HG03571 (cell line): ENCODE data around the gene SCAF1.

ENCODE experiments used
- ATAC-seq: cut with Tn5 transposase; IDR thresholded peaks from one replicate; pipeline ENCODE4 v1.9.1; 2021; ENCODE audit not compliant: unreplicated experiment

SCAF1 gene

GRCh38 chr19:49684251-49684982 is 42.4 kb downstream of the SCAF1 start:
- ATAC-seq = no peak

DNA sequence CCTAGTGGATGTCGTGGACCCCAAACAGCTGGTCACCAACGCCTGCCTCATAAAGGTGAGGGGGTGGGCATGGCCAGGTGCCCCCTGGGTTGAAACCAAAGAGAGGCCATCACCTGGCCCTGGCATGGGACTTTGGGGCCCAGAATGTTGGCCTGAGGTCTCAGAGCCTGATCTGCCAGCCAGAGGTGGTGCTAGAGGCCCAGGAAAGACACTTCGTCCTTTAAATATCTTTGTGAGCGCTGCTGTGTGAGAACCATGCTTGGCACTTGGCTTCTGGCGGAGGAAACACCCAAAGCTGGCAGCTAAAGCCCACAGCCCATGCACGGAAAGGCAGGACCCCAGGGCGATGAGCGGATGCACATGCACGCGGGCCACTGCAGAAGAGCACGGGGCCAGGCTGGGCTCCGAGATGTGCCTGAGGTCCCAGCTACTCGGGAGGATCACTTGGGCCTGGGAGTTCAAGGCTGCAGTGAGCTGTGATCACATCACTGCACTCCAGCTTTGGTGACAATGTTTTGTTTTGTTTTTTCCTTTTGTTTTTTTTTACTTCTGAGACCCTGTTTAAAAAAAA is 43.1 kb downstream of the SCAF1 start:
- no peak for ATAC-seq

DNA sequence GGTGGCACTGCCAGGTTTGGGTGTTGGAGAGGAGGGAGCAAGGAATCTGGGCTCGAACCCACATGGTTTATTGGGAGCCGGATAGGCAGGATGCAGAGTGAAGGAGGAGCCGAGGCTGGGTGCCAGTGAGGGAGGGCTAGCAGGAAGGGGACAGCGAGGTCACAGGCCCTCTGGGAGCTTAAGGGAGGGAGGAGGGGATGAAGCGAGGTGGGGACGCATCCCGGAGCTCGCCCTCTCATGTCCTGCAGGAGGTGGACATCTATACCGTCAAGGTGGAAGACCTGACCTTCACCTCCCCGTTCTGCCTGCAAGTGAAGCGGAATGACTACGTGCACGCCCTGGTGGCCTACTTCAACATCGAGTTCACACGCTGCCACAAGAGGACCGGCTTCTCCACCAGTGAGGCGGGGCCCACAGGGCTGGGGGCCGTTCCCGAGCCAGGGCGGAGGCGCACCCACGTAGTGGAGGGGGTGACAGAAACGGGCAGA is 43.9 kb downstream of the SCAF1 start:
- ATAC-seq = no peak

DNA sequence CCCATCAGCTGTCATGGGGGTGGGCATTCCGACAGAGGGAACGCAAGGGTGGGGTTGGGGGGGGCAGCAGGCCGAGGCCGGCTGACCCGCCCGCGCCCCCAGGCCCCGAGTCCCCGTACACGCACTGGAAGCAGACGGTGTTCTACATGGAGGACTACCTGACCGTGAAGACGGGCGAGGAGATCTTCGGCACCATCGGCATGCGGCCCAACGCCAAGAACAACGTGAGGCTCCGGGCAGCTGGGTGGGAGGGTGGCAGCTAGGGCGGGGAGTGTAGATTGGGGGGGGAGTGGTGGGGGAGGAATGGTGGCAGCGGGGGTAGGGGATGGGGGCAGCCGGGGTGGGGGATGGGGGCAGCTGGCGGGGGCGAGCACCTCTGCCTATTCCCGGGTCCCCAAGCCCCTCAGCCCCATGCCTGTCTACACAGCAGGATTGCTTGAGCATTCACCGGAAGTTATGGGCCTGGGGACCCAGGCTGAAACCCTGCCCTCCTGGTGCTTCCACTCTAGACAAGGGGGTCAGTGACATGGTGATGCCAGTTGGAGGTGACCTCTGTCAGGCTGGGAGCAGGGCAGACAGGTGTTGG is 44.6 kb downstream of the SCAF1 start:
- ATAC-seq = no peak

DNA sequence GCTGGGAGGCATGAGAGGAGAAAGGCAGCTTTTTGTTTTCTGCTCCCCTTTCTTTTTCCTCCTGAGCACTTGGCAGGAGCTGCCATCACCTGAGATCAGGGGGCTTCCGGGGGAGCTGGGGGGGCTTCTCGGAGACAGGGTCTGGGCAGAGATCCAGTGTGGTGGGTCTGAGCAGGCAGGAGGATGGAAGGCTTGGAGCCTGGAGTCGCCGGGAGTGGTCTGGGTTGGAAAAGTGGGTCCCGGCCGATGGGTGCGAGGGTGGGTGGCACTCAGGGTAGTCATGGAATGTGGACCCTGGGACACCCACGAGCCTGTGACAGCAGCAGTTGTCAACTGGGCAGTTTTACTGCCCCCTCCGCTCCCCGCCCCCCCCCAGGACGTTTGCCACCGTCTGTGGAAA is 45.1 kb downstream of the SCAF1 start:
- ATAC-seq = no peak

GRCh38 chr19:49687566-49688316 is 45.7 kb downstream of the SCAF1 start:
- ATAC-seq = no peak

- ATAC-seq = no peak
Observed at GRCh38 chr19:49688531-49689132, 46.6 kb downstream of the SCAF1 start.

DNA sequence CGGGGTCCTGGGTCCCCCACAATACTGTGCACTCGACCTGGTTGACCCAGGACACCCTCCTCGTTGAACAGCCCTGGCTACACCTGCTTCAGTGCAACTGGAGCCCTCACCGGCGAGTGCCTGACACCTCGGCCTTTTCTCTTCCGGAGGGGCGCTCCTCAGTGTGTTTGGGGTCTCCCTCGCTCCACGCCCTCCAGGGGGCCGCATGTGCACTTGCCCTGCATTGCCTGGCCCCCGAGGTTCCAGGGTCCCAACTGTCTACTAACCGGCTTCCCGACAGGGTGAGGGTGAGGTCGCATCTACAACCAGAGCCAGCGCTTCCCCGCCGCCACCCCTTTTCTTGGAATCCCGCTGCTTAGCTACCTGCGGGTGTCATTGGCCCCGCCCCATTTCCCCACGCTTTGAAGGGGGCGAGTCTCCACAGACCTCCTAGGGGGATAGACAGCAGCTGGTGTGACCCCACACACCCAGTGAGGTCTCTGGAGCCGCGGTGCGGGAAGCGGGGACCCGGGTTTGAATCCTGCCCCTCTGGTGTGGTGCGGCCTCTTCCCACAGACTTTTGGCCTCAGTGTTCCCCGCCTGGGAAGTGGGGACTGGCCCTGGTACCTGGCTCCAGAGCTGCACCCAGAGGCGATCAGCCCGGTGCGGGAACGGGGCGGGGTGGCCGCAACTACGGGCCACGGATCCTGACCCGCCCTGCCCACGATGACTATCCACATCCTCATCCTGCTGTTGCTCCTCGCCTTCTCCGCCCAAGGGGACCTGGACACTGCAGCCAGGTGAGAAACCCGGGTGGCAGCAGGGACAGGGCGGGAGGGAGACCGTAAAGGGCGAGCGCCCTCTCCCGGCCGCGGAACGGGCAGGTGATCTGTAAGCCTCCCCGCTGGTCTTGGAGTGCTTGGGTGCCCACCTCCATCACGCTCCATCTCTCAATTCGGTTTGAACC is 47.4 kb downstream of the SCAF1 start, which contains the start of gene ADM5:
Gene ADM5 (plus strand): TSS at position 462 of the 946 bp plus-strand sequence. CDS start 244 bp downstream, at position 706.
- ATAC-seq = no peak

- ATAC-seq = no peak
Observed at GRCh38 chr19:49690079-49690655, 48.2 kb downstream of the SCAF1 start.

GRCh38 chr19:49690656-49691242 is 48.7 kb downstream of the SCAF1 start, which contains the start of gene CPT1C:
Gene CPT1C (plus strand): TSS chr19:49691116. CDS start chr19:49692253, 1,137 bp downstream.
- ATAC-seq = no peak

DNA sequence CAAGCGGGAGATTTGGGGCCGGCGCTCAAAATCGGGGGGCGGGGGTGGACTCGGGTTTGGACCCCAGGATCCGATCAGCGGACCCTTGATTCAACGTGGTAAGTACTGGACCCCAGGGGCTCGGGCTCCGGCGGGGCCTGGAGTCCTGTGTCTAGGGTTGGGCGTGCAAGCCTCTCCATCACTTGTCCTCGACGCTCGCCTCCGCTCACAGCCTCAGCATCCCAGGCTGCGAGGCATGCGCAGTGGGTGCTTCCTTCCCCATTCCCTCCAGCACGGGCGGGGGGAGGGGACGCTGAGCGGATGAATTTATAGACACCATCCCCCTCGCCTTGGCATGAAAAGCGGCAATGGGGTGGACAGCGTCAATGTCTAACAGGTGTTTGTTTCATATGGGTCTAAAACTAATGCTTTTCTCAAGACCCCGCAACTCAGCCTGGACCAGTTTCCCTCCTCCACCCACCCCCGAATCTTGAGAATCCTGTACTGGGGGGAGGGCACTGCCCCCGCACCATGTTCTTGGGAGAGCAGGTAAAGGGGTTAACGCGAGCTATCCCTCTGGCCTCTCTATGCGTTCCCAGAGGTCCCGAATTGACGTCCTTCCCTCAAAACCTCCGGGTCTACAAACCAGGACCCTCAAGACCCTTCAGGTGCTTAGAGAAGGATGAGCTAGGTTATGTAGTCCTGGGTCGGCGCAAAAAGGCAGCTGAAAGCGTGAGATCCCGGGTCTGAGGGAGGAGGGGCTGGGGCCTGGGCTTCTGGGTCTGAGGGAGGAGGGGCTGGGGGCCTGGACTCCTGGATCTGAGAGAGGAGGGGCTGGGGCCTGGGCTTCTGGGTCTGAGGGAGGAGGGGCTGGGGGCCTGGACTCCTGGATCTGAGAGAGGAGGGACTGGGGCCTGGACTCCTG is 49.5 kb downstream of the SCAF1 start:
- no peak for ATAC-seq

DNA sequence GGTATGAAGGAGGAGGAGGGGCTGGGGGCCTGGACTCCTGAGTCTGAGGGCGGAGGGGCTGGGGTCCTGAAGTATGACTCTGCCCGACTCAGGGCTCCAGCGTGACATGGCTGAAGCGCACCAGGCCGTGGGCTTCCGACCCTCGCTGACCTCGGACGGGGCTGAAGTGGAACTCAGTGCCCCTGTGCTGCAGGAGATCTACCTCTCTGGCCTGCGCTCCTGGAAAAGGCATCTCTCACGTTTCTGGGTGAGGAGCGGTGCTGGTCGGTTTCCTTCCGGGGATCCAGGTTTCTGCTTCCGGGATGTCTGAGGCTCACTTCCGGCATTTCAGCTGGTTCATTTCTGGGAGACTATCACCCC is 50.1 kb downstream of the SCAF1 start:
- ATAC-seq = no peak

DNA sequence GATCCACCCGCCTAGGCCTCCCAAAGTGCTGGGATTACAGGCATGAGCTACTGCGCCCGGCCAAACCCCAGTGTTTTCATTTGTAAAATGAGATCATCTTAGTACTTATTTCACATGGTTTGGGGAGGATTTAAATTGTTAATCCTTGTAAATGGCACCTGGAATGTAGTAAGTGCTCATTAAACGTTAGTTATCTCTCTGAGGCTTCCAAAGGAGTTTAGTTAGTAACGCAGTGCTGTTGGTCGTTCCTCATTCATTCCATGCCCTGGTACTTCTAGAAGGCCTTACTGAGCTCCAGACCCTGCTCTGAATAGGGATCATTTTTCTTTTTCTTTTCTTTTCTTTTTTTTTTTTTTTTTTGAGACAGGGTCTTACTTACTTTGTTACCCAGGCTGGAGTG is 54.1 kb downstream of the SCAF1 start:
- no peak for ATAC-seq

DNA sequence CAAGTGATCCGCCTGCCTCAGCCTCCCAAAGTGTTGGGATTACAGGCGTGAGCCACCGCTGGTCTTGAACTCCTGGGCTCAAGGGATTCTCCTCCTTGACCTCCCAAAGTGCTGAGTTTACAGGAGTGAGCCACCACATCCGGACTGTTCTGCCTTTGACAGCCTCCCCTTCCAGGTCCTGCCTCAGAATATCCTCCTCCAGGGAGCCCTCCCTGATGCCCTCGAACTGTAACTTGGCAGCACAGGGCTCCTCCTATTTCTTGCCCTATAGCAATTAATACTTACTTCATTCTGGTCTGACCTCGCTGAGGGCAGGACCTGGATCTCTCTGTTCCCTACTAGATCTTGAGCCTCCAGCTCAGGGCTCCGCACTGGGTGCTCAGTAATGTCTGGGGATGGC is 54.9 kb downstream of the SCAF1 start:
- ATAC-seq = no peak

DNA sequence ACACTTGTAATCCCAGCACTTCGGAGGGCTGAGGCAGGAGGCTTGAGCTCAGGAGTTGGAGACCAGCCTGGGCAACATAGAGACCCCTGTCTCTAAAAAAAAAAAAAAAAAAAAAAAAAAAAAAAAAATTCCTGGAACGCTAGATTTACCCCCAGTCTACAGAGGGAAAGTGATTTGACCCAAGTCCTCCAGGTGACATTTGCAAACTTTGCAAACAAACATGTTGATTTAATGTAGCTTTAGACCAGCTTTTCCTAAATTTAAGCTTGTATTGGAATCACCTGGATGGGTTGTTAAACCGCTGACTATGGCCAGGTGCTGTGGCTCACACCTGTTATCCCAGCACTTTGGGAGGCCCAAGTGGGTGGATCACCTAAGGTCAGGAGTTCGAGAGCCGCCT is 57.4 kb downstream of the SCAF1 start:
- no peak for ATAC-seq

- no peak for ATAC-seq
Observed at GRCh38 chr19:49700563-49700962, 58.6 kb downstream of the SCAF1 start.

DNA sequence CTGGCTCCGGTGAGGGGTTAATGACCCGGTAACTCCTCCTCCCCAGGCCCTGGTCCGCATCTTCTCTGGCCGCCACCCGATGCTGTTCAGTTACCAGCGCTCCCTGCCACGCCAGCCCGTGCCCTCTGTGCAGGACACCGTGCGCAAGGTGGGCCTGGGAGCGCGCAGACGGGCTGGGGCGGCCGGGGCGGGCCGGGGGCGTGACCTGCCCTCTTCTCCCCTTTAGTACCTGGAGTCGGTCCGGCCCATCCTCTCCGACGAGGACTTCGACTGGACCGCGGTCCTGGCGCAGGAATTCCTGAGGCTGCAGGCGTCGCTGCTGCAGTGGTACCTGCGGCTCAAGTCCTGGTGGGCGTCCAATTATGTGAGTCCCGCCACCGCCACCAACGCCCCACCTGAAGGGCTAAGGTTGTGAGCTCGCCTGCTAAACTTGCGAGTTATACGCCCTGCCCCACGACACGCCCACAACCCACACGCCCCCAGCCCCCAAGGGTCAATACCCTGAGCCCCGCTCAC is 59.3 kb downstream of the SCAF1 start:
- no peak for ATAC-seq
